Vagina (tissue), 2 donors: ENCODE results near the gene CIAO3. TPM values are rescaled to one million over a fixed set of nuclear protein-coding genes. Genes with fewer than 3 reads are reported as not detected.

Source experiments
- DNase-seq, 2 donors: peaks; one replicate each; pipeline ENCODE4 v3.0.0-alpha.2; 2017; ENCODE audit errors: extremely low spot score in 2 of 2
- H3K27ac ChIP-seq: fragments of 200-600 bp; sonication (generic); one replicate; pipeline ENCODE4 v1.5.1; 2019
- H3K27me3 ChIP-seq: fragments of 200-600 bp; sonication (generic); one replicate; pipeline ENCODE4 v1.5.1; 2019
- H3K36me3 ChIP-seq, 2 donors: fragments of 200-600 bp; sonication (generic); one replicate each; pipeline ENCODE4 v1.5.1; 2017 to 2019
- H3K4me1 ChIP-seq: fragments of 200-600 bp; sonication (generic); one replicate; pipeline ENCODE4 v1.5.1; 2019
- H3K4me3 ChIP-seq, 2 donors: fragments of 200-600 bp; sonication (generic); 1 replicate in 1 of 2; 2 replicates in 1 of 2; pipeline ENCODE4 v1.5.1; 2016 to 2019
- H3K9me3 ChIP-seq: fragments of 200-600 bp; sonication (generic); one replicate; pipeline ENCODE4 v1.5.1; 2019
- POLR2A ChIP-seq, 2 donors: fragments of 450-650 bp; IDR thresholded peaks; one replicate each; pipeline ENCODE4 v1.6.1; 2017; ENCODE audit warnings: antibody characterized with exemption in 2 of 2, mild to moderate bottlenecking in 2 of 2, moderate library complexity in 2 of 2
- POLR2AphosphoS5 ChIP-seq, 2 donors: sonication (generic); formaldehyde crosslinking; IDR thresholded peaks; one replicate each; pipeline ENCODE4 v1.9.0; 2017; ENCODE audit warnings: antibody characterized with exemption in 2 of 2, mild to moderate bottlenecking in 2 of 2, low read depth in 1 of 2; ENCODE audit not compliant: insufficient read depth in 1 of 2
- intact Hi-C: fragments of 100-400 bp; cut with DNase I; formaldehyde crosslinking; loops from one replicate; pipeline ENCODE4 v1.15.1; 2023
- total RNA-seq: library from RNA; depleted of rRNA; stranded (reverse); fragments of >200 nt; gene quantifications from one replicate; pipeline ENCODE4 v1.2.3, GENCODE V29; 2016
- TF ChIP-seq, protein P1 (sequence below), 3 experiments: fragments of 450-650 bp in 2 of 3; fragments of 200-600 bp in 1 of 3; sonication (generic) in 1 of 3; IDR thresholded peaks; one replicate each; pipeline ENCODE4 v1.5.1; 2017 to 2019; ENCODE audit warnings: antibody characterized with exemption in 3 of 3, mild to moderate bottlenecking in 2 of 3, moderate library complexity in 2 of 3

CIAO3 gene
- total RNA-seq, 1 donor from 2014 or later, result 32.7 TPM

DNA sequence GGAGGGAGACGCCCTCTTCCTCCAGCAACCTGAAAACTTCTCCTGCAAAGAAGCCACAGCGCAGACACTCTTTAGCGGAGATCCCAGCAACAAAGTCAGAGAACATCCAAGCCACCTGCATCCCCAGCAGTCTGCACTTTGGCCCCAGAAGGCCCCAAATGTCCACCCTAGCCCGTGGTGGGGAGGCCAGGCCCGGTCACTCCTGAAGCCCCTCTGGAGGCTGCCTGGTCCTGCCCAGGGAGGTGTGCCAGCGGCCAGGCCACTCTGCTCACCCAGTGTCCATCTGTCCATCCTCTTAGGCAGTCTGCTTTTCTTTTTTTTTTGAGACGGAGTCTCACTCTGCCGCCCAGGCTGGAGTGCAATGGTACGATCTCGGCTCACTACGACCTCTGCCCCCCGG lies 8.5 kb downstream of the CIAO3 start:
- H3K4me1 ChIP-seq, result peaks cover 20% of the 10 kb centered on the region
- H3K4me3 ChIP-seq, result no peak overlapping the region
- no peak for DNase-seq
- intact Hi-C loops, result no loop called here
- no peaks in the 10 kb centered on the region for H3K9me3 ChIP-seq
- H3K36me3 ChIP-seq, result peaks cover 0 to 40% of the 10 kb centered on the region in 2 donors
- H3K27me3 ChIP-seq, result no peaks in the 10 kb centered on the region
- no peak overlapping the region for H3K27ac ChIP-seq
- no peak for TF ChIP-seq POLR2A (IDR thresholded peaks at IDR 0.05)
- TF ChIP-seq, protein P1, sequence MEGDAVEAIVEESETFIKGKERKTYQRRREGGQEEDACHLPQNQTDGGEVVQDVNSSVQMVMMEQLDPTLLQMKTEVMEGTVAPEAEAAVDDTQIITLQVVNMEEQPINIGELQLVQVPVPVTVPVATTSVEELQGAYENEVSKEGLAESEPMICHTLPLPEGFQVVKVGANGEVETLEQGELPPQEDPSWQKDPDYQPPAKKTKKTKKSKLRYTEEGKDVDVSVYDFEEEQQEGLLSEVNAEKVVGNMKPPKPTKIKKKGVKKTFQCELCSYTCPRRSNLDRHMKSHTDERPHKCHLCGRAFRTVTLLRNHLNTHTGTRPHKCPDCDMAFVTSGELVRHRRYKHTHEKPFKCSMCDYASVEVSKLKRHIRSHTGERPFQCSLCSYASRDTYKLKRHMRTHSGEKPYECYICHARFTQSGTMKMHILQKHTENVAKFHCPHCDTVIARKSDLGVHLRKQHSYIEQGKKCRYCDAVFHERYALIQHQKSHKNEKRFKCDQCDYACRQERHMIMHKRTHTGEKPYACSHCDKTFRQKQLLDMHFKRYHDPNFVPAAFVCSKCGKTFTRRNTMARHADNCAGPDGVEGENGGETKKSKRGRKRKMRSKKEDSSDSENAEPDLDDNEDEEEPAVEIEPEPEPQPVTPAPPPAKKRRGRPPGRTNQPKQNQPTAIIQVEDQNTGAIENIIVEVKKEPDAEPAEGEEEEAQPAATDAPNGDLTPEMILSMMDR (IDR thresholded peaks at IDR 0.05), result no peak
- no peak for TF ChIP-seq POLR2AphosphoS5 (IDR thresholded peaks at IDR 0.05; ENCODE audit: insufficient read depth in 1 of 2, low read depth in 1 of 2)

DNA sequence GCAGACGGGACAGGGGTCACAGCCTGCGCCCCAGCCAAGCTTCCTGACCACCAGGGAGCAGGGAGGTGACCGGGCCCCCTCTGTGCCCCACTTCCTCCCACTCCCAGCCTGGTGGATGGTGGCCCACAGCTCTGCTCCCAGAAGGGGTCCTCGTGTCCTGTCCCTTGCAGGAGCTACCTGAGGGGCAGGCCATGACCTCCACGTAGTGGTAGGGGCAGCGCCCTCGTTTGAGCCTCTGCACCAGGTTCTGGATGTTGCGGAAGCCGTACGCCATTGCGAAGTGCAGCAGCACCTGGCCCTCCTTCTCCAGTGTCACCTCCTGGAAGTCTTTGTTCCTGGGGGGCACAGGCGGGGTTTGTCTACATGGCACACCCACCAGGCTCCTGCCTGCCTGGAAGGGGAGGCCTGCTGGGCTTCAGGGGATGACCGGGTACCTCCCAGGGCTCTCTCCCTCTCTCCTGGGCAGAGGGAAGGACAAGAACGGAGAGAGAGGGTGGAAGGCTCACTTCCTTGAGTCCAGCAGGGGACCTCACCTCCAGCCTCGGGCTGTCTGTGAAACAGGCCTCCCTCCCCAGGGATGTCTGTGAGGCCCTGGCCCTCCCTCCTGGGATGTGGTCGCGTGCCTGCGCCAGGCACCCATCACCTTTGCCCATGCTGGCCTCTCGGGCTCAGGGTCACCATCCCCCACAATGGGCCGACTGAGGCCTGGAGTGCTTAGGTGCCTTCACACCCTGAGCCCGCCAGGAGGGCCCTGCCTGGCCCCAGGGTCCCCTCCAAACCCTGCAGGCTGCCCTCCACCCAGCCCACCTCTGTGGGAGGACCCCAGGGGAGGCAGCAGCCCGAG lies 9.9 kb downstream of the CIAO3 start:
- H3K27me3 ChIP-seq, result no peaks in the 10 kb centered on the region
- no peak overlapping the region for H3K27ac ChIP-seq
- intact Hi-C loops, result no loop called here
- no peak for TF ChIP-seq POLR2AphosphoS5 (IDR thresholded peaks at IDR 0.05; ENCODE audit: insufficient read depth in 1 of 2, low read depth in 1 of 2)
- no peak for TF ChIP-seq POLR2A (IDR thresholded peaks at IDR 0.05)
- TF ChIP-seq, protein P1 (IDR thresholded peaks at IDR 0.05), result no peak
- no peak overlapping the region for H3K4me3 ChIP-seq
- no peaks in the 10 kb centered on the region for H3K9me3 ChIP-seq
- DNase-seq, result no peak
- peaks cover 31% of the 10 kb centered on the region for H3K4me1 ChIP-seq
- peaks cover 0 to 29% of the 10 kb centered on the region in 2 donors for H3K36me3 ChIP-seq

DNA sequence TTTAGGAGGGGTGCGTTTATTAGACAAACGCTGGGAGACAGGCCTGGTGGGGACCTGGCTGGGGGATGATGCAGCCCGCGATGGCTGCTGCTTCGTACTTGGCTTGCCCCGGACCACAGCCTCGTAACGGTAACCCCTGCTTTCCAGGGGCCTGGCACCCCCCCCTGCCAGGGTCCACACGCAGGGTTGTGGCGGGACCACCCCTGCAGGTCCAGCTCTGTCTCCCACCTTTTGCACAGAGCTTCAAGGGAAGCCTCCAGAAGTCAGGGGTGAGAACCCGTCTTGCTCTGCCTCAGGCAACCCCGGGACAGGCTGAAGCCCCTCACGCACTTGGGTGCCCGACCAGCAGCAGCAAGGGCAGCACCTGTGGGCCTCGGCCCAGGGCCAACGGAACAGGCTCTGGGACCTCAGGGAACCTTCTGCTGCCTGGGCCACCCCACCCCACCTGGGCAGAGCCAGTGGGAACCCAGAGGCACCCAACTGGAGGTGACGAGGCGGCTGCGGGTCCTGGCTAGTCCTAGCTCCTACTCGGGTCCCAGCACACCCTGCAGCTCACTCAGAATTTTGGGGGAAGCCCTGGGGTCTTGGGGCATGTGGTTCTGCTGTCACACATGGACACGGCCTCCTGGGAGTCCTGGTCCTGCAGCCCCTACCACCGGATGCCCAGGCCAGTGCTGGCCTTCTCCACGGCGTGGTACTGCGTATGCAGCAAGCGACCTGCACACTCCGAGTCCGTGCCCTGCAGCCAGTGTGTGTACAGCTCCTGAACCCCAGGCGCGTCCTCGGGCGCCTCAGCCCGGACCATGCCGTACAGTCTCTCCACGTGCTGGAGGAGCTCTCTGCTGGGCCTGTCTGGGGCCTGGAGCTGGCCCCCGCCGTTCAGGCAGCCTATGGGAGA lies 10.8 kb downstream of the CIAO3 start:
- Histone ChIP-seq H3K36me3 (peaks cover 0 to 20% of the 10 kb centered on the region in 2 donors), H3K27me3 (no peaks in the 10 kb centered on the region), H3K27ac (no peak overlapping the region), H3K9me3 (no peaks in the 10 kb centered on the region), H3K4me3 (no peak overlapping the region), H3K4me1 (peaks cover 31% of the 10 kb centered on the region)
- intact Hi-C loops, result no loop called here
- no peak for DNase-seq
- TF ChIP-seq POLR2A (IDR thresholded peaks at IDR 0.05), result no peak
- TF ChIP-seq POLR2AphosphoS5 (IDR thresholded peaks at IDR 0.05; ENCODE audit: insufficient read depth in 1 of 2, low read depth in 1 of 2), result no peak
- TF ChIP-seq, protein P1 (IDR thresholded peaks at IDR 0.05), result no peak

DNA sequence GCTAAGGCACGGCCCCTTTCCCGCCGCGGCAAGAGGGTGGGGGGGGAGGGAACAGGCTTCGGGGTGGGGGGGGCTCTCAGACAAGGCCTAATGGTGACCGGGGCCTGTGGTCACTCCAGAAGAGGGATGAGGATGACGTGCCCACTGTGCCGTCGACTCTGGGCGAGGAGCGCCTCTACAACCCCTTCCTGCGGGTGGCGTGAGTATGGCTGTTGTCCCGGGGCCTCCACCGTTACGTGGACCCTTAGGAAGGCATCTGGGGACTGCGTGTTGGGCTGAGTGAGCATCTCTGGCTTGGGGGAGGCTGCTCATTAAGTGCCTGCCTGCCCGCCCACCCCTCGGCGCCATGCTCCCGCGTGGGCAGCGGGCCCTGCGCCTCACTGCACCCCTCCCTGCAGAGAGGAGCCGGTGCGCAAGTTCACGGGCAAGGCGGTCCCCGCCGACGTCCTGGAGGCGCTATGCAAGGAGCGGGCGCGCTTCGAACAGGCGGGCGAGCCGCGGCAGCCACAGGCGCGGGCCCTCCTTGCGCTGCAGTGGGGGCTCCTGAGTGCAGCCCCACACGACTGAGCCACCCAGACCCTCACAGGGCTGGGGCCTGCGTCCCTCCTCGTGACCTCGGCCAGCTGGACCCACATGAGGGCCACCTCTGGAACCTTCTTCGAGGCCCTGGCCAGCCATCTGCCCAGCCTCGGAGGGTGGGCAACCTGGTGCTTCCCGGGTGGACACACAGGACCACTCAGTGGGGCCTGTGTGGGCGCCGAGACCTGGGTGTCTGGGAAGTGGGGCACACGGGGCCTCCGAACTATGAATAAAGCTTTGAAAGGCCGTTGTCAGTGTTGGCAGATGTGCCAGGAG lies 11.7 kb downstream of the CIAO3 start:
- Histone ChIP-seq H3K36me3 (peaks cover 0 to 13% of the 10 kb centered on the region in 2 donors), H3K4me3 (peak overlapping the region in 1 of 2 donors; percentile 54), H3K27ac (no peak overlapping the region), H3K9me3 (no peaks in the 10 kb centered on the region), H3K4me1 (peaks cover 31% of the 10 kb centered on the region), H3K27me3 (no peaks in the 10 kb centered on the region)
- no peak for DNase-seq
- TF ChIP-seq POLR2A (IDR thresholded peaks at IDR 0.05), result no peak
- TF ChIP-seq, protein P1 (IDR thresholded peaks at IDR 0.05), result no peak
- no peak for TF ChIP-seq POLR2AphosphoS5 (IDR thresholded peaks at IDR 0.05; ENCODE audit: insufficient read depth in 1 of 2, low read depth in 1 of 2)
- intact Hi-C loops, result no loop called here
